Activated CD8-positive, alpha-beta memory T cell treated with anti-CD3 and anti-CD28 coated beads, Interleukin-2, amount 50 U/mL, for 24 hours (primary cell): ENCODE results near the gene TOGARAM1.

Source experiments
- DNase-seq: peaks from one replicate; pipeline ENCODE4 v3.0.0-alpha.2; 2020; ENCODE audit errors: extremely low read depth

The TOGARAM1 gene

GRCh38 chr14:44962334-44963043, 499 bp downstream of the TOGARAM1 start:
- no peak for DNase-seq

GRCh38 chr14:44963044-44963528, 1.1 kb downstream of the TOGARAM1 start:
- no peak for DNase-seq

- no peak for DNase-seq
Measured at GRCh38 chr14:44963775-44964380, 1.9 kb downstream of the TOGARAM1 start.

GRCh38 chr14:44966601-44967336, 4.8 kb downstream of the TOGARAM1 start:
- DNase-seq, result no peak

- no peak for DNase-seq
Measured at GRCh38 chr14:44968714-44969113, 6.7 kb downstream of the TOGARAM1 start.

GRCh38 chr14:44970907-44971306, 8.9 kb downstream of the TOGARAM1 start:
- no peak for DNase-seq

- DNase-seq, result no peak
Measured at GRCh38 chr14:44971459-44971858, 9.5 kb downstream of the TOGARAM1 start.

GRCh38 chr14:44979273-44979672, 17.3 kb downstream of the TOGARAM1 start:
- DNase-seq, result no peak

GRCh38 chr14:44979740-44980356, 17.9 kb downstream of the TOGARAM1 start:
- no peak for DNase-seq

GRCh38 chr14:44981198-44981597, 19.2 kb downstream of the TOGARAM1 start:
- no peak for DNase-seq

- no peak for DNase-seq
Measured at GRCh38 chr14:44982594-44982993, 20.6 kb downstream of the TOGARAM1 start.

GRCh38 chr14:44988694-44989093, 26.7 kb downstream of the TOGARAM1 start:
- no peak for DNase-seq

- DNase-seq, result no peak
Measured at GRCh38 chr14:44989497-44990440, 27.8 kb downstream of the TOGARAM1 start.

- DNase-seq, result no peak
Measured at GRCh38 chr14:44990533-44990932, 28.5 kb downstream of the TOGARAM1 start.

- DNase-seq, result no peak
Measured at GRCh38 chr14:44995196-44995595, 33.2 kb downstream of the TOGARAM1 start.

GRCh38 chr14:44995770-44996294, 33.8 kb downstream of the TOGARAM1 start:
- DNase-seq, result no peak

- no peak for DNase-seq
Measured at GRCh38 chr14:45003924-45004323, 41.9 kb downstream of the TOGARAM1 start.

GRCh38 chr14:45015133-45015532, 53.1 kb downstream of the TOGARAM1 start:
- no peak for DNase-seq

GRCh38 chr14:45028107-45028626, 66.2 kb downstream of the TOGARAM1 start:
- DNase-seq, result no peak

GRCh38 chr14:45034730-45035129, 72.7 kb downstream of the TOGARAM1 start:
- no peak for DNase-seq

- no peak for DNase-seq
Measured at GRCh38 chr14:45038256-45038655, 76.3 kb downstream of the TOGARAM1 start.
